Testis (tissue), 2 donors: ENCODE results near the gene NFATC3.

ENCODE experiments used
- POLR2A ChIP-seq: fragments of 450-650 bp; IDR thresholded peaks from one replicate; pipeline ENCODE4 v1.6.1; 2017; ENCODE audit warnings: antibody characterized with exemption, mild to moderate bottlenecking, moderate library complexity
- TF ChIP-seq, protein P1 (sequence below), 3 experiments: fragments of 450-650 bp in 2 of 3; fragments of 200-600 bp in 1 of 3; sonication (generic) in 1 of 3; IDR thresholded peaks; one replicate each; pipeline ENCODE4 v1.5.1; 2016 to 2019; ENCODE audit warnings: antibody characterized with exemption in 3 of 3, mild to moderate bottlenecking in 2 of 3, moderate library complexity in 1 of 3

DNA sequence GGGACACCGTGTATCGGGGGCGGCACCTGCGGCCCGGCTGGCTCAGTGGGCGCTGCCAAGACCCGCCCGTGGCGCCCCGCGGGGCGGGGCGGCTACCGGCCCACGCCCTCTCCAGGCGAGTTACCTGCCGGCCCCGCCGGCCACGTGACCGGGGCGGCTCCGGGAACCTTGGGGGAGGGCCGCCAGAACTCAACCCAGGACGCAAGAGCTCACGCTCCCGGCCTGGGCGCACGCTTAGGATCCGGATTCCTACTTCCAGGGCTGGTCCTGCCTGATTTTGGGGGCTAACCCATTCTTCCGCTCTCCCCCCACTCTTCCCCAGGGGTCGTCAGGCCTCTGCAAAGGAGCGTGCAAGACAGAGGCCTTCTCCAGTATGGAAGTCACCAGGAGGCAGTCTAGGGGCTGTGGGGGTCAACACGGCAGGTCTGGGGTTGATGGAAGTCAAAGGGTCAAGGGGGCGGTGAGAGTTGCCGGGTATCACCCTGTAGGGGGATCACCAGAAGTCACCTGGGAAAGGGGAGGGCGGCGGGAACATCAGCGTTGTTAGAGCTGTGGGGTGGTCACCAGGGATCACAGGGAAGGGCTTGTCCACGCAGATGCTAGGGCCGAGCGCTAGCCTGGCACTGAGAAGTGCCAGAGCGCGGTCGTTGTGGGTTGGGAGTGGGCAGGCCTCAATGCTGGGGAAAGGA lies 151.1 kb downstream of the NFATC3 start:
- TF ChIP-seq, protein P1, sequence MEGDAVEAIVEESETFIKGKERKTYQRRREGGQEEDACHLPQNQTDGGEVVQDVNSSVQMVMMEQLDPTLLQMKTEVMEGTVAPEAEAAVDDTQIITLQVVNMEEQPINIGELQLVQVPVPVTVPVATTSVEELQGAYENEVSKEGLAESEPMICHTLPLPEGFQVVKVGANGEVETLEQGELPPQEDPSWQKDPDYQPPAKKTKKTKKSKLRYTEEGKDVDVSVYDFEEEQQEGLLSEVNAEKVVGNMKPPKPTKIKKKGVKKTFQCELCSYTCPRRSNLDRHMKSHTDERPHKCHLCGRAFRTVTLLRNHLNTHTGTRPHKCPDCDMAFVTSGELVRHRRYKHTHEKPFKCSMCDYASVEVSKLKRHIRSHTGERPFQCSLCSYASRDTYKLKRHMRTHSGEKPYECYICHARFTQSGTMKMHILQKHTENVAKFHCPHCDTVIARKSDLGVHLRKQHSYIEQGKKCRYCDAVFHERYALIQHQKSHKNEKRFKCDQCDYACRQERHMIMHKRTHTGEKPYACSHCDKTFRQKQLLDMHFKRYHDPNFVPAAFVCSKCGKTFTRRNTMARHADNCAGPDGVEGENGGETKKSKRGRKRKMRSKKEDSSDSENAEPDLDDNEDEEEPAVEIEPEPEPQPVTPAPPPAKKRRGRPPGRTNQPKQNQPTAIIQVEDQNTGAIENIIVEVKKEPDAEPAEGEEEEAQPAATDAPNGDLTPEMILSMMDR (IDR thresholded peaks at IDR 0.05) = no peak
- no peak for TF ChIP-seq POLR2A
